HG03060 (cell line): ENCODE results near the gene ZNF608.

Experiments used
- ATAC-seq: cut with Tn5 transposase; IDR thresholded peaks from one replicate; pipeline ENCODE4 v1.9.1; 2021; ENCODE audit warnings: low read depth, moderate number of reproducible peaks; ENCODE audit not compliant: unreplicated experiment

Gene ZNF608, protein sequence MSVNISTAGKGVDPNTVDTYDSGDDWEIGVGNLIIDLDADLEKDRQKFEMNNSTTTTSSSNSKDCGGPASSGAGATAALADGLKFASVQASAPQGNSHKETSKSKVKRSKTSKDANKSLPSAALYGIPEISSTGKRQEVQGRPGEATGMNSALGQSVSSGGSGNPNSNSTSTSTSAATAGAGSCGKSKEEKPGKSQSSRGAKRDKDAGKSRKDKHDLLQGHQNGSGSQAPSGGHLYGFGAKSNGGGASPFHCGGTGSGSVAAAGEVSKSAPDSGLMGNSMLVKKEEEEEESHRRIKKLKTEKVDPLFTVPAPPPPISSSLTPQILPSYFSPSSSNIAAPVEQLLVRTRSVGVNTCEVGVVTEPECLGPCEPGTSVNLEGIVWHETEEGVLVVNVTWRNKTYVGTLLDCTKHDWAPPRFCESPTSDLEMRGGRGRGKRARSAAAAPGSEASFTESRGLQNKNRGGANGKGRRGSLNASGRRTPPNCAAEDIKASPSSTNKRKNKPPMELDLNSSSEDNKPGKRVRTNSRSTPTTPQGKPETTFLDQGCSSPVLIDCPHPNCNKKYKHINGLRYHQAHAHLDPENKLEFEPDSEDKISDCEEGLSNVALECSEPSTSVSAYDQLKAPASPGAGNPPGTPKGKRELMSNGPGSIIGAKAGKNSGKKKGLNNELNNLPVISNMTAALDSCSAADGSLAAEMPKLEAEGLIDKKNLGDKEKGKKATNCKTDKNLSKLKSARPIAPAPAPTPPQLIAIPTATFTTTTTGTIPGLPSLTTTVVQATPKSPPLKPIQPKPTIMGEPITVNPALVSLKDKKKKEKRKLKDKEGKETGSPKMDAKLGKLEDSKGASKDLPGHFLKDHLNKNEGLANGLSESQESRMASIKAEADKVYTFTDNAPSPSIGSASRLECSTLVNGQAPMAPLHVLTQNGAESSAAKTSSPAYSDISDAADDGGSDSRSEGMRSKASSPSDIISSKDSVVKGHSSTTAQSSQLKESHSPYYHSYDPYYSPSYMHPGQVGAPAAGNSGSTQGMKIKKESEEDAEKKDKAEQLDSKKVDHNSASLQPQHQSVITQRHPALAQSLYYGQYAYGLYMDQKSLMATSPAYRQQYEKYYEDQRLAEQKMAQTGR (N-terminal part only)

DNA sequence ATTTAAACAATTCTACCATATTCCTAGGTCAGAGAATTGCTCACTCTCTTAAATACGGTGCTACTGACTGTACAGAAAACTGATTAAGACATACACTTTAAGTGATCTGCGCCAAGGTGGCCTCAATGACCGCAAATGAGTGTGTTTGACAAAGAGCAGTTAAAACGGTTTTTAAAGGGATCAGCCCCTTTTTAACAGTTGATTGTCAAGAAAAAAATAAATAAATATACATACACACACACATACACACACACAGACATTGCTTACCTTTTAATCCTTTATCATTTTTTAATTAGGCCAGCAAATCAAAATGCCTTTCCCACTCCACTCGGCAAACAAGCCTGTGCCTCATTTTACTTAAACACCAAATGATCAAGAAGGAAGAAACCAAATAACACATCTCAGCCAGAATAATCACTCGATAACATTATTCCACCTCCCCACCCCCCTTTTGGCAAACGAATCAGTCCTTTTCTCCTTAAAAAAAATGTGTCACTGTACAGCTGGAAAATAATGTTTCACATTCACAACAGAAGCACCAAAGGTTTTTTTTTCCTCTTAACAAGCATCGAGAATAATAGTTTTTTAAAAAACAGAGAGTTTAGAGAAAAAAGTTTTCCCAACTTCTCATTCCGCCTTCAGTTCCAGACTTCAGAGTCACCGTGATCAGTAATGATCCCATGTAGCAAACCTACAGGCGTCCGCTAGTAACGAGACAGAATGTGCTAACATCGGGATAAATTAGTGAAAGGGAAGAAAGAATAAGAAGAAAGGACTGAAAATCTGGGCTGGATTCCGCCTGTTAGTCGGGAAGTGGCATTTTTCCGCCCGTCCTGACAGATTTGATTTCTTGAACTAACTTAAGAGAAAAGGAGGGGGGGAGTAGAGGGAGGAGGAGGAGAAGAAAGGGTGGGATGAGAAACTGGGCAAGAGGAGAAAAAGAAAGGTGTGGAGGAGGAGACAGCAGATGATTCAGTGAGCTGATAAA, at the start of gene ZNF608:
Gene ZNF608, minus strand, starts transcription at position 712 of the 988 bp plus-strand sequence. CDS start 1,650 bp downstream, outside the sequence.
- no peak for ATAC-seq

DNA sequence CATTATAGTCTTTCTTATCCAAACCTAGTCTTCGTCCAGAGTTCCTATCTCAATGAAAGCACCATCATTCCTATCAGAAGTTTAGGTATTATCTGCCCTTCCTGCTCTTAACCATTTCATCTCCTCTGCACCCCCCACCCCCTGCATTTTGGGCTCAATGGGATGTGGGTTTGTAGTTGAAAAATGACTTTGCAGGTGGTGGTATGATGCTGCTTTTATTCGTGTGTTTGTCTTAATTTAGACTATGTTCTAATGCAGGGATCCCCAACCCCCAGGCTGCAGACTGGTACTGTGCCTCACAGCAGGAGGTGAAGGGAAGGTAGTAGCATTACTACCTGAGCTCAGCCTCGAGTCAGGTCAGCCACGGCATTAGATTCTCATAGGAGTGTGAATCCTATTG, 49.4 kb upstream of the ZNF608 start:
- no peak for ATAC-seq

DNA sequence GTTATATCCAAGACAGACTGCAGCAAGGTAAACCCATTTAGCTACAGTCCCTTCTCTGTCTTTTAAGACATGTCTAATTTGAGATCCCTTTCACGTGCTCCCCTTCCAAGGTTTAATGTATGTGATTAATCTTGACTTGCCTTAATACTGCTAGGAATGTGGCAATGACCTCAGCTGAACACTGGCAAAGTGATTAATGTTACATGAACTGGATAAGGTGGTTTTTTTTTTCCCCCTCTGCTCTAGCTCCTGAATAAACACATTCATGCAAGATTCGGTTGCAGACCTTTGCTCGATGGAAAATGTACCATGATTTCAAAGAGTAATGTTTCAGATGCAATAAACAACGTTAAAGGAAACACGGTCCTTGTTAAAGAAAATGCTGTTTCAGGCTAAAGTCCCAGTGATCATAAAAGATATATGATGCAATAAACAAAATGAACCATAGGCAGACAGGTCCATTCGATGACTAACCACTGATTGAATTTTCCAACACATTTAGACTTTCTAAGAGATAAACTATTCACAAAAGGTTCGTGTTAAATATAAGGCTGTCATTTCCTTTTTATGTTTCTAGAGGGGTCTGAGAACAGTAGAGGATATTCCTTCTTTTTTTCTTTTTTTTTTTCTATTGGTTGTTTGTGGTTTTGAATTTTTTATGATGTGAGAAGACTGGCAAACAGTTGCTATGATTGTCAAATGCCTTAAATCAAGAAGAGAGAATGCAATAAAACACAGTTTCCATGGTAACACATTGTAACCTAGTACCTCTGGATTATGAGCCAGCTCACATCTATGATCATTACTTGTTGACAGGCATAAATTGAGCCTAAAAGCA, 44.7 kb upstream of the ZNF608 start:
- no peak for ATAC-seq

DNA sequence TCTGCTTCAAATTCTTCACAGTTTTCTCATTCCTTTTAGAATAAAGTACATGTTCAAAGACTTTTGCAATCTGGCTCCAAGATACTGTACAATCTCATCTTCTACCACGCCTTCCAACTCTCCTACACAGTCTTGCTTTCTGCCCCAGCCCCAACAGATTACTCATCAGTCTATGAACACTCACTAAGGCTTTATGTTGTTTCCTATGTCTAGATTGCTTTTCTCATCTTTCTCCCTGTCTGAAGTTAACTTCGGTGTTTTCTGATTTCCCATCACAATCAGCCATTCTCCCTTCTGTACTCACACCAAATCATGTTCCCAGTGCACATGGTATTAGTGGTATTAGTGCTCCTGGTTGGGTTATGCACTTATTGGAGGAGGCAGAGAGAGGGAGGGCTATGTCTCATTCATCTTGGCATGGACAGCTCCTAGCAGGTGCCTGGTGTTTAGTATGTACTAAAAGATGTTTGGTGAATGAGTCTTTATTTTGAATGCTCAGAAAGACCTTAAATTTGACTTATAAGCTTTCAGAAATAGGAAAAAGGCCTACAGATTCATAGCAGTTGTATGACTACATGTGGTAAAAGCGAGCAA, 44.0 kb upstream of the ZNF608 start:
- ATAC-seq: no peak

DNA sequence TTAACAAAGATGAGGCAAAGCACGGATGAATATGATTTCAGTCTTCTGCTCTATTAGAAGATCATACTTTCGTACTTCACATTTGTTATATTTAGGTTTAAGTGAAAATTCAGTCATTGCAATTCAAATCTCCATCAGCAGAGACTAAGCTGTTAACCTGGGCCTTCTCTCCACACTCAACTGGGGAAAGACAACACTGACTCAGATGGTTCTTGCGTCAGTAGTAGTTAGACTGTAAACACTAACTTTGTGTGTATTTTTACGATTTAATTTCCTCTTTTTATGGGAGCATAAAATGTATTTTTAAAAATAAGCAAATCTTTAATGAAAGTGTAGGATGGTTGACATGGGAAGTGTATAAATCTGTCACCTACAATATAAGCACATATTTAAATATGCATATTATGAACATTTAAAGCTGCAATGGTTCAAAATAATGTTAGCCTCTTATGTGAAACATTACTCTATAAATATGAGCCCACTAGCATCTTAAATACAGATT, 42.7 kb upstream of the ZNF608 start:
- no peak for ATAC-seq

DNA sequence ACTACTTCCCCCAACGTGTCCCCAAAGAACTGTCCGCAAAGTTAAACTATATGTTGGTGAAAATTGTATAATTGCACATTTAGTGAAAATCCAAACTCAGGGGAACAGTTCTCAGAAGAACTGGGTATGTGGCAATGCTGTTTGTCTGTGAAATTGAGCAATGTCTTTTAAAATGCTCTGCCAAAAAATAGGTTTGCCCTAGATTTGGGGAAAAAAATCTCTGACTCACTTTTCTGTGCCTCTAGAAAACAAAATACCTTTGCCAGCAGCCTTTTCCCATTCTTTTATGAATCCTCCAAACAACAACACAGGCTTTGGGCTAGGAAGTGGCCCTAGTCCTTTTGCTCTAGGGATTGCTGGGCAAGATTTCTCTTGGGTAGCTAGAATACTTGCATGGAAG, 37.4 kb upstream of the ZNF608 start:
- no peak for ATAC-seq

DNA sequence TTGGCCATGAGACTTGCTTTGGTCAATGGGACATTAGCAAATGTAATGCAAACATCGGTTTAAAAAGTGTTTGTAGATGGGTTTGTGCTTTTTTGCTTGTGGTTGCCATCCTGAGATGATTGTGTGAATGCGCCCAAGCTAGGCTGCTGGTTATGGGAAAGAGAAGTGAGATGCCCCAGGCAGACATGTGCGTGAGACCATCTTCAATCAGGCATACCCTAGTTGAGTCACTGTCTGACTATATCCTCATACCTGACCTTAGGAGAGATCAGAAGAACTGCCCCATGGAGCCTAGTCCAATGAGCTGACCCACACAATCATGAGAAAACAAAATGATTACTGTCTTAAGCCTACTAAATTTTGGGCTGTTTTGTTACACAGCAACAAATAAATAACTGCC, 36.8 kb upstream of the ZNF608 start:
- no peak for ATAC-seq

DNA sequence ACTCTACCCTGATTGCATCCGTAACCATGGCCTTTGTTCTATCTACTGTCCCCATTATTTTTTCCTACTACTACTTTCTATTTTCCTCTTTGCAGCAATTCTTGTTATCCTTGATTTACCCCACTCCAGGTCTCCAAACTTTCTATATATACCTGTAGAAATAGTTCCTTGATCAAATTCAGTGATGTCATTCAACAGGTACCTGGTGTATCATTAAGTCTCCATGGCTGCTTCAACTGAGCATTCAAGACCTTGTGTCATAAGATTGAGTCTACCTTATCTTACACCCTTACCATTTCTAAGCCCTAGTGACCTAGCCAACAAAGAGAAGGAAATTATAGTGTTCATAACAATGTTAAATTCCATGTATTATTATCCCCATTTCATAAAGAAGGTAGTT, 35.8 kb upstream of the ZNF608 start:
- no peak for ATAC-seq

DNA sequence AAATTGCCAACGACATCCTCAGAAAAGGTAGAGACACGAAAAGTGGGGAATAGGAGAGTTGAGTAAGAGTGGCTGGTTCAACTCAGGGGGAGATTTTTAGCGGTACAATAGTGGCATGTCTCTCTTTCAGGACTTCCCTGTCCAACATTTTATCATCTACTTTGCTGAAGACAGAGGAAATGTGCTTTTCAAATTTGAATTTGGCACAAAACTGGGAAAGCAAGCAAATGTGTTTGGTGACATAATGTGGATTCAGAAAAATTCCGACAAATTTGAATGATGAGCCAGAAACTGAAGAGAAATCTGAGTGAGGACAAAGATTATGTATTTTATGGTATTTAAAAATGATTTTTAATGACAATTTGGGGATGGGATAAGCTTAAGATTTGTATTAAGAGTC, 33.6 kb upstream of the ZNF608 start:
- no peak for ATAC-seq

DNA sequence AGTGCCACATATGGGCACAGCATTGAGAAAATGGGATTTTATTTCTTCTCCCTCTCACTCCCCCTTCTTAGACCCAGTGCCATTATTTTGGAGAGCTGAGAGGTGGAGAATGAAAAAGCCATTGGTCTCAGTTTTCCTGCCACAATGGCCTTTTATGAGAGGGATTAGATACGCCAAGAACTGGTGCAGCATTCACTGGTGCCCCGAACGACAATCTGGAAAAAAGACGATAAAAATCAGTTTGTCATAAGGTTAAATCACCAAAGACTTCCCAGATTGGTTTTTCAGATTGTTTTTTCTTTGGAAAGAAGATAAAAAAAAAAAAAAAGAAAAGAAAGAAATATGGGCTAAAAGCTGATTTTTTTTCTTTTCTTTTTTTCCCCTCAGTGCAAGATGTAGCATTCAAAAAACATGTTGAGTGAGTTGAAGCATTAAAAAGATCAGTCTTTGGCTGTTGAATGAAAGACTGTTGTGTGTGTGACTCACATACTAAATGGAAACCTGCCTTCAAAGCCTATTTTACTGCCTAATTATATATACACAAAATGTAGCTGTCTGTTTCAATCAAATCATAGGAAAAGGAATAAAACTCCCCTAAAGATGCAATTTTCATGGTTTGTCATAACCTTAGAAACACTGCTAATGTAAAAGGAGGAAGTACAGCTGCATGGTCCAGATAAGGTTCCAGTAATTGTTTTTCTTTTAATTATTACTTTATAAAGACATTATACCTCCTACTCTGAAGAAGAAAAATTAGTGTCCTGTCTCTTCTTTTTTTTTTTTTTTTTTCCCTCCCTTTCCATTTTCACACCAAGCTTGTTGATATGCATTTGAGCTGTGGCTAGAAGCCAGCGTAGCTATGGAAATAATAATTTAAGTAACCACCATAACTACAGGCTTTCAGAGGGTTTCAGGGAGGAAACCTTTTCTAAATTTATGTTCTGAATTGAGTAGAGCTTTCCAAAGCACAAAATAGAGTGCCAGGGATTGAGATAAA, 27.2 kb upstream of the ZNF608 start:
- ATAC-seq: no peak

DNA sequence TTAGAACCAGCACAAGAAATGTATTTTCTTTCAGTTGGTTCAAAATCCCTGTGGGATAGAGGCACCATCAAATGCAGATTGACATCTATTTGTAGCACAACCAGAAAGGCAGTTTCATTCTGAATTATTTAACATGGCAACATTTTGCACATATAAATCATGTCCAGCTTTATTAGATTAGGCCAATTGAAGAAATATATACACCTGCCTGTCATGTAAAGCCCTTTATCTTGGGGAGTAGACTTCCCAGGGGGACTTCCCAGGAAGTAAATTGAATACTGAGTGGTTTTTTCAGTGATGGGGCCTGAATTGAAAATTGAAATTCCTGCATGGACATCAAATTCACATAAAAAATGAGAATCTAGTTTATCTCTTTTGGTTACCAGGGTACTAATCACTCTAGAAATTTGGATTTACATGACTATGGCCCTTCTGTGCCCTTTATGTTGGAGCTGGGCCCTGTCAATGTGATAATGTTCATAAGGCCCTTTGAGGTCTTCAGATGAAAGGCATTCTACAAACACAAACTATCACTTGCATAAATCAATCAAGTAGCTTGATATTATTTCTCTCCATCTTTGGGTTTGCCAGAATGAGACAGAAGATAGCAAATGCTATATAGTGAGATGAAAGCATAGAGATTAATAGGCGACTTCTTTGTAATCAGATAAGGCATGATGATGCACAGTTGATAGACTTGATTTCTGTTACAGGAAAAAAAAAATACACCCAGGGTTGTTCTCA, 26.2 kb upstream of the ZNF608 start:
- ATAC-seq: no peak

DNA sequence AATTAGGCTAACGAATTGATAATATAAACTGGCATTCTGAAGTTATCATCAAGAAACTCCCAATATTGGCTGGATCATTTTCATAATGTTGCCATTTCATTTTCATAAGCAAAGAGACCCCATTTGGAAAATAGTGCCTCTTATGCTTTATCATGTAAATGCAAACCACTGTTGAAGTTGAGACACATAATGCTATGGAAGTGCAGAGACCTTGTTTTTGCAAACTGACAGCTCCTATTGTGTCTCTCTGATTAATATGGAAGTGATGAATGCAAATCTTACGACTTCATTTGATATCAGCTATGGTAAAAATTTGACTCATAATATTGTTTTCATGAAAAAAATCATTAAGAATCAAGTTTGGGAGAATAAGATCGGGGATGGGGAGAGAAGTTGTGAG, 25.3 kb upstream of the ZNF608 start:
- no peak for ATAC-seq

DNA sequence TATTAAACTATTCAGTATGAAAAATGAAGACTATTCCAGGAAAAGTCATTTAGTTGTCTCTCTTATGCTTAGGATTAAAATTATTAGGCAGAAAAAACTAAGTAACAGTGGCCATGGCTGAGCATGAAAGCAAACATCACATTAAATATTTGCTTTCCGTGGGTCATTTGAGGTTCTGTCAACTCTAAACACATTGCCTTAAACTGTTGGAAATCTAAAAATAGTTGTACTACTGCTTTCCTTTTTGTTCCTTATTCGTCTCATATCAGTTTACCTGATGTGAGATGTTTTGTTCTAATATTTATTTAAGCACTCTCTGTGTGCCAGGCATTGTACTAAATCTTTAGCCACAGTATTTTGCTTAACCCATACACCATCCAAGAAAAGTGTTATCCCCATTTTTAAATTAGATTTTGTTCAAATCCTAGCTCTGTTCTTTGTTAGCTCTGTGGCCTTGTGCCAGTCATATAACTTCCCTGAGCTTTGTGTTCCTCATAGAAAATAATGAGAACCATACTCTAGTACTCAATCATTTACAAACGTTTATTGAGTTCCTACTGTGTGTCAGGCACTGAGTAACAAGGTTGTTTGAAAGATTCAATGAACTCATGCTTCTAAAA, 18.7 kb upstream of the ZNF608 start:
- no peak for ATAC-seq

DNA sequence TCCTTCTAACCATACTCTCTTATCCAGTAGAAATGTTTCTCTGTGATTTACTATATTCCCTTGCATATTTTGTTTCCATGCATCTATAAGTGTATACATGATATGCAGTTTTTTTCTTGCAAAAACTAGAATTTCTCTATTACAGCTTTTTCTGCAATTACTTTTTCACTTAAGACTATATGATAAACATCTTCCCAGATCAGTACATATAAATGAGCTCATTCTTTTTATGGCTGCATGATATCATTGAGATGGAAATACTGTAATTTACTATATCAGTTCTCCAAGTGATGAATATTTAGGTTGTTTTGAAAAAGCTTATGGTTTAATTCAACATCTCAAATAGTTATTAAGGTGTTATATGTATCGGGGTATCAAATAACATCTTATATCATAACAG, 18.1 kb upstream of the ZNF608 start:
- no peak for ATAC-seq

DNA sequence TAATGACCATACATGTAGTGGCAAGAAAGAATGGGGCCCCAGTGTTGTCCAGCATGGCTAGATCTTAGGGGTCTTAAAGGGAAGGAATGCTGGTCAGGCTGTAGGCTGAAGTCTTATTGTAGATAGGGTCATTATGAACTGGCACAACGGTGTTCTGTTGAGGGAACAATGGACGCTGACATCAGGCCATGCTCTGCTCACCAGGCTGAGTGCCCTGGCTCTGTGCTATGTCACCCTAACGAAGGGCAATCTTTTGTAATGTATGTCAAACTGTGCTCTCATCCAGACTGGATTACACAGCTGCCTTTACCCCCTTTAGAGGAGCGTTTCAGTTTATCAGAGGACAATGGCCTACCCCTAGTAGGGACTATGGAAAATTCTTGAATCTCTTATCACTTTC, 14.6 kb upstream of the ZNF608 start:
- ATAC-seq: no peak

DNA sequence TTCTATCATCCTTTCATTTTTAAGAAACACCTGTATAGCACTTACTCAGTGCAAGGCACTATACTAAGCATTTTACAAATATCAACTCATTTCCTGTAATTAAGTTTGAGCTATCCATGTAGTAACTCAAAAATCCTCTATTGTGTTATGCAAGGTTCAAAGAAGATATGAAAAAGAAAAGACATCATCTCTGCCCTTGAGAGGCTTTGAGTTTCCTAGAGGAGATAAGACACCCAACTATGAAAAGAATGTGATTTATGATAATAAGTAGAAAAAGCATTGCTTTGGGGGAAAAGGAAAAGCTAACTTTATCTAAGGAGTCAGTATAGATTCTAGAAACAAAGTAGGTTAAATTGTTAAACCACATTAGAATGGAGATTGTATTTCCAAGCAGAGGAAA, 14.2 kb upstream of the ZNF608 start:
- ATAC-seq: no peak
